ENCODE results near the gene ARHGEF11. TPM values are rescaled to one million over a fixed set of nuclear protein-coding genes. Genes with fewer than 3 reads are reported as not detected.

Gene ARHGEF11
- total RNA-seq, 1 experiment from 2014 or later: 41.1 TPM

DNA sequence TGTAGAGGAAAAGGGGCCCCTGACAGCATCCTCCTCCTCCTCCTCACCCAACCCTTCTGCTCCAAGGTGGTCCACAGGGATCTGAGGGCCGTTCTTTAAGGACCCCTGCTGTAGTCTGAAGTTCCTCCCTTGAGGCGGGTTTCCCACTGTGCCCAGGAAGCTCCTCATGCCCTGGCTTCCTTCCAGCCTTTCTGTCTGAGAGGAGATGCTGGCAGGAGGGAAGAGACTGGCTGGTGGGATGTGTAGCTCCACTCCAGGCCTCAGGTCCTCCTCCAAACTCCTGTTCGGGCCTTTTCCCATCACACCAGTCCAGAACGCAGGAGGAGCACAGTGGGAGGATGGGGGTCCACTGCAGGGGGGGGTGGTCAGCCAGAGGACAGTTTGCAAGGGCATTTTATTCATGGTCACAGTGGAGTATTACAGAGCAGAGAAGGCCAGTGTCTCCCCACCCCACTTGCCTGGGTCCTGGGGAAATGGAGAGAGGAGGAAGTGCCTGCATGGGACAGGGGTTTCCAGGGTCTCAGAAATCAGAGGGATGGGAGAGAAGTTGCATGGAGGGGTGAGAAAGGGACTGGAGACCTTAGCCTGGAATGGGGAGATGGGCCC lies 46.2 kb upstream of the ARHGEF11 start:
- H2AK5ac ChIP-seq (ENCODE audit: insufficient read length, low read length): no peak overlapping the region

More for the DNA sequence above, 46.2 kb upstream of the ARHGEF11 start:
- H3K56ac ChIP-seq (ENCODE audit: insufficient read length, low read depth, low read length): no peak overlapping the region
- H3K9me3 ChIP-seq (ENCODE audit: control insufficient read depth, low read depth, low read length): no peaks in the 10 kb centered on the region
- no peak overlapping the region for H4K5ac ChIP-seq (ENCODE audit: insufficient read length, low read depth, low read length)
- H3T11ph ChIP-seq (ENCODE audit: low read length): no peak overlapping the region
- H3K27me3 ChIP-seq (ENCODE audit: insufficient read depth, low read length): no peaks in the 10 kb centered on the region
- H3K27ac ChIP-seq (ENCODE audit: insufficient read length, low read depth, low read length): no peak overlapping the region
- Mint-ChIP-seq H3K27ac (0 out of 7 replicates have a peak overlapping the region, but pooled peaks of 1 of the 3 experiments have one; percentile 51), H3K36me3 (ENCODE audit: insufficient read depth in 1 of 3, low read depth in 3 of 3) (no peaks in the 10 kb centered on the region; a peak in 1 of 7 replicates), H3K27me3 (ENCODE audit: low read depth) (no peaks in the 10 kb centered on the region), H3K4me3 (no peak overlapping the region), H3K4me1 (peaks cover 21 to 25% of the 10 kb centered on the region in 2 experiments), H3K9me3 (no peaks in the 10 kb centered on the region)
- H2BK5ac ChIP-seq (ENCODE audit: insufficient read length, low read length): no peak overlapping the region
- 0 out of 2 replicates have a peak, but pooled peaks cover 2% of the 10 kb centered on the region for H3K4me1 ChIP-seq (ENCODE audit: insufficient read depth, low read length)
- no peak overlapping the region for H2BK12ac ChIP-seq (ENCODE audit: insufficient read length, low read depth, low read length)
- TF ChIP-seq, protein P1, sequence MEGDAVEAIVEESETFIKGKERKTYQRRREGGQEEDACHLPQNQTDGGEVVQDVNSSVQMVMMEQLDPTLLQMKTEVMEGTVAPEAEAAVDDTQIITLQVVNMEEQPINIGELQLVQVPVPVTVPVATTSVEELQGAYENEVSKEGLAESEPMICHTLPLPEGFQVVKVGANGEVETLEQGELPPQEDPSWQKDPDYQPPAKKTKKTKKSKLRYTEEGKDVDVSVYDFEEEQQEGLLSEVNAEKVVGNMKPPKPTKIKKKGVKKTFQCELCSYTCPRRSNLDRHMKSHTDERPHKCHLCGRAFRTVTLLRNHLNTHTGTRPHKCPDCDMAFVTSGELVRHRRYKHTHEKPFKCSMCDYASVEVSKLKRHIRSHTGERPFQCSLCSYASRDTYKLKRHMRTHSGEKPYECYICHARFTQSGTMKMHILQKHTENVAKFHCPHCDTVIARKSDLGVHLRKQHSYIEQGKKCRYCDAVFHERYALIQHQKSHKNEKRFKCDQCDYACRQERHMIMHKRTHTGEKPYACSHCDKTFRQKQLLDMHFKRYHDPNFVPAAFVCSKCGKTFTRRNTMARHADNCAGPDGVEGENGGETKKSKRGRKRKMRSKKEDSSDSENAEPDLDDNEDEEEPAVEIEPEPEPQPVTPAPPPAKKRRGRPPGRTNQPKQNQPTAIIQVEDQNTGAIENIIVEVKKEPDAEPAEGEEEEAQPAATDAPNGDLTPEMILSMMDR (conservative IDR thresholded peaks at IDR 0.05): no peak
- DNase-seq: peak; percentile 18
- no CpG with 5 or more reads among the region's 4 CpGs for WGBS (ENCODE audit: extremely low coverage, insufficient read length, low lambda C conversion rate)
- no peak overlapping the region for H2BK120ac ChIP-seq (ENCODE audit: low read depth, low read length, poor library complexity, severe bottlenecking)
- no peaks in the 10 kb centered on the region for H4K20me1 ChIP-seq (ENCODE audit: control insufficient read depth, insufficient read depth, insufficient read length)
- no peak overlapping the region for H2BK20ac ChIP-seq (ENCODE audit: low read depth, low read length, poor library complexity, severe bottlenecking)
- H3K79me1 ChIP-seq (ENCODE audit: insufficient read depth, low read depth, low read length, poor library complexity, severe bottlenecking): no peaks in the 10 kb centered on the region
- H4K8ac ChIP-seq (replicated peaks; ENCODE audit: insufficient read length, low read depth, low read length): no peak overlapping the region
- H3K23ac ChIP-seq (ENCODE audit: insufficient read length, low read depth, low read length): no peak overlapping the region
- no peak overlapping the region for H3K14ac ChIP-seq (ENCODE audit: insufficient read depth, low read length)
- H3K23me2 ChIP-seq (ENCODE audit: insufficient read length, low read depth, low read length, poor library complexity, severe bottlenecking): no peaks in the 10 kb centered on the region
- H3K18ac ChIP-seq (ENCODE audit: insufficient read length, low read depth, low read length): no peak overlapping the region
- no peak overlapping the region for H2AFZ ChIP-seq (ENCODE audit: low read length)
- no peak overlapping the region for H3K4me2 ChIP-seq (ENCODE audit: insufficient read depth, insufficient read length, low read length)
- no peaks in the 10 kb centered on the region for H3K79me2 ChIP-seq (ENCODE audit: insufficient read depth, low read length)
- H3K4ac ChIP-seq (ENCODE audit: low read depth, low read length): no peak overlapping the region
- H3K9ac ChIP-seq (ENCODE audit: extremely low read depth, insufficient read length, low read length): no peak overlapping the region
- H2BK15ac ChIP-seq (ENCODE audit: low read depth, low read length): no peak overlapping the region
- no peak overlapping the region for H4K91ac ChIP-seq (ENCODE audit: insufficient read length, low read depth, low read length)

All from H9 (cell line).